GM23248 (cell line): Measurements from ENCODE around the gene LPP.

ENCODE experiments used
- EZH2 ChIP-seq: fragments of 200-600 bp; sonication (generic); IDR thresholded peaks from 2 replicates; pipeline ENCODE4 v1.6.1; 2018; ENCODE audit warnings: antibody characterized with exemption, mild to moderate bottlenecking; ENCODE audit not compliant: insufficient read depth, poor library complexity, severe bottlenecking
- EZH2phosphoT487 ChIP-seq: fragments of 200-600 bp; sonication (generic); IDR thresholded peaks from 2 replicates; pipeline ENCODE4 v1.6.1; 2018; ENCODE audit warnings: antibody characterized with exemption, moderate library complexity, mild to moderate bottlenecking, low read depth; ENCODE audit not compliant: insufficient read depth

GRCh38 chr3:188776447-188776846, 622.5 kb downstream of the LPP start:
- TF ChIP-seq EZH2 (no peak), EZH2phosphoT487 (no peak)
